K562 (cell line): ENCODE results near the gene PEX5L. TPM values are rescaled to one million over a fixed set of nuclear protein-coding genes. Genes with fewer than 3 reads are reported as not detected.

Experiments used
- E2F5 ChIP-seq: sonication (generic); formaldehyde crosslinking; IDR thresholded peaks from 2 replicates; pipeline ENCODE4 v1.8.0; 2022; ENCODE audit warnings: mild to moderate bottlenecking, missing genetic modification reagents
- EGR1 ChIP-seq: fragments of 450-650 bp; conservative IDR thresholded peaks from 2 replicates; pipeline ENCODE4 v1.6.1; 2017; ENCODE audit warnings: mild to moderate bottlenecking
- HDGF ChIP-seq: fragments of 450-650 bp; IDR thresholded peaks from 2 replicates; pipeline ENCODE4 v1.6.1; 2016
- ILF3 ChIP-seq: fragments of 450-650 bp; IDR thresholded peaks from 2 replicates; pipeline ENCODE4 v1.6.1; 2018; ENCODE audit warnings: antibody characterized with exemption, mild to moderate bottlenecking, moderate library complexity, borderline replicate concordance
- KHSRP ChIP-seq: fragments of 450-650 bp; IDR thresholded peaks from 2 replicates; pipeline ENCODE4 v1.6.1; 2017
- MITF ChIP-seq: IDR thresholded peaks from 2 replicates; pipeline ENCODE4 v1.6.1; 2014; ENCODE audit warnings: antibody characterized with exemption
- POLR2AphosphoS2 ChIP-seq: IDR thresholded peaks from 2 replicates; pipeline ENCODE4 v1.6.1; 2012; ENCODE audit warnings: low read length, improper control_type of control experiment
- ZBED1 ChIP-seq: IDR thresholded peaks from 2 replicates; pipeline ENCODE4 v1.6.1; 2014
- ZNF239 ChIP-seq: fragments of 250-450 bp; sonication (Bioruptor Pico); IDR thresholded peaks from 2 replicates; pipeline ENCODE4 v1.4.0; 2020; ENCODE audit warnings: mild to moderate bottlenecking
- ZNF609 ChIP-seq: sonication (generic); formaldehyde crosslinking; IDR thresholded peaks from 2 replicates; pipeline ENCODE4 v1.8.1; 2023; ENCODE audit warnings: missing genetic modification reagents, mild to moderate bottlenecking, borderline replicate concordance
- polyA plus RNA-seq, 8 experiments: library from polyadenylated mRNA; depleted of rRNA in 4 of 8; stranded (reverse) in 5 of 8; unstranded in 3 of 8; fragments of >200 nt; fragmentation: Nextera tagmentation in 2 of 8; fragmentation: Illumina TruSeq in 1 of 8; extraction: Ambion mirVana in 2 of 8; extraction: Trizol in 1 of 8; gene quantifications; 2 replicates each; pipeline versions ENCODE4 v1.2.1 to v1.2.3, GENCODE V29; 2011 to 2014; ENCODE audit warnings: inconsistent platforms in 1 of 8, missing spikeins in 1 of 8
- total RNA-seq, 7 experiments: library from RNA; depleted of rRNA in 6 of 7; stranded (reverse); fragments of >200 nt in 6 of 7; fragmentation: Illumina TruSeq in 2 of 7; extraction: Trizol in 2 of 7; gene quantifications; 2 replicates each; pipeline versions ENCODE4 v1.2.1 to v1.2.3, GENCODE V29; 2011 to 2021; ENCODE audit warnings: low replicate concordance in 1 of 7

Gene PEX5L
- total and polyA plus RNA-seq, 9 of the 15 experiments (the other 6 are each of a cell fraction or from before 2014, with no cell fraction given), result not detected

- TF ChIP-seq ZNF239 (CRISPR knock-in tag), result no peak
- TF ChIP-seq ILF3, result no peak
- no peak for TF ChIP-seq E2F5 (CRISPR knock-in tag)
- TF ChIP-seq MITF, result no peak
- no peak for TF ChIP-seq ZNF609
- TF ChIP-seq HDGF, result no peak
- no peak for TF ChIP-seq POLR2AphosphoS2
- no peak for TF ChIP-seq ZBED1
- TF ChIP-seq EGR1, result no peak
- TF ChIP-seq KHSRP, result no peak
These were observed 36.0 kb upstream of the PEX5L start (continued) for GRCh38 chr3:180072786-180073185.
